ENCODE data around the gene TSPAN18.

TSPAN18 gene

GRCh38 chr11:44711113-44711786 is 15.5 kb upstream of the TSPAN18 start:
- no peak overlapping the region for H3K27ac ChIP-seq (ENCODE audit: low read depth, low read length)
- no peak overlapping the region for H3K9ac ChIP-seq (ENCODE audit: low read depth, low read length)
- H3K4me3 ChIP-seq (ENCODE audit: low read length), result no peak overlapping the region
- H3K9me3 ChIP-seq (ENCODE audit: insufficient read depth, low read depth, low read length), result no peaks in the 10 kb centered on the region
- 45% methylated on average over 6 of the region's 6 CpGs for WGBS
- no peaks in the 10 kb centered on the region for H3K36me3 ChIP-seq (ENCODE audit: insufficient read depth, low read length)
- H3K27me3 ChIP-seq (ENCODE audit: insufficient read depth, low read length), result no peaks in the 10 kb centered on the region
- peaks cover 21% of the 10 kb centered on the region for H3K4me1 ChIP-seq (ENCODE audit: insufficient read depth, low read length)

- H3K9me3 ChIP-seq (ENCODE audit: insufficient read depth, low read depth, low read length), result no peaks in the 10 kb centered on the region
- 36% methylated on average over 16 of the region's 16 CpGs for WGBS
- no peaks in the 10 kb centered on the region for H3K36me3 ChIP-seq (ENCODE audit: insufficient read depth, low read length)
- no peak overlapping the region for H3K4me3 ChIP-seq (ENCODE audit: low read length)
- no peaks in the 10 kb centered on the region for H3K27me3 ChIP-seq (ENCODE audit: insufficient read depth, low read length)
- no peak overlapping the region for H3K9ac ChIP-seq (ENCODE audit: low read depth, low read length)
- no peak overlapping the region for H3K27ac ChIP-seq (ENCODE audit: low read depth, low read length)
- peaks cover 21% of the 10 kb centered on the region for H3K4me1 ChIP-seq (ENCODE audit: insufficient read depth, low read length)
These were observed 14.8 kb upstream of the TSPAN18 start for GRCh38 chr11:44711787-44712608.

DNA sequence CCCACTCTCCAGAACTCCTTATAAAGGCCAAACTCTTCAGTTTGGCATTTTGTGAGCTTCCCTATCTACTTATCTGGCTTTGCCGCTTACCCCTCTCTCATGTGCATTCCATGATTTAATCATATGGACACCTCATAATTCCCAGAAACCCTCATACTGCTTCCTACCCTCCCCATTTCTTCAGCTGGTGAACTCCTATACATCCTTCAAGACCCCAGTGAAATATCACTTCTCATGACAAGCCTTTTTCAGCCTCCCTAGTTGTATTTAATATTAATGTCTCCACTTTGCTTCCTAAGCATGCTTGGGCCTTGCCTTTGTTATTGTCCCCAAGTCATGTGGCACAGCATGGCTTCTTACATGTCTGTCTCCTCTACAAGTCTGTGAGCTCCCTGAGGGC is 13.7 kb upstream of the TSPAN18 start:
- Histone ChIP-seq H3K4me1 (ENCODE audit: insufficient read depth, low read length) (peaks cover 21% of the 10 kb centered on the region), H3K27me3 (ENCODE audit: insufficient read depth, low read length) (no peaks in the 10 kb centered on the region), H3K9me3 (ENCODE audit: insufficient read depth, low read depth, low read length) (no peaks in the 10 kb centered on the region), H3K36me3 (ENCODE audit: insufficient read depth, low read length) (no peaks in the 10 kb centered on the region), H3K9ac (ENCODE audit: low read depth, low read length) (no peak overlapping the region), H3K4me3 (ENCODE audit: low read length) (no peak overlapping the region), H3K27ac (ENCODE audit: low read depth, low read length) (no peak overlapping the region)
- 91% methylated on average over 1 of the region's 1 CpG for WGBS

- 92% methylated on average over 6 of the region's 6 CpGs for WGBS
These were observed 10.5 kb upstream of the TSPAN18 start for GRCh38 chr11:44716256-44716655.

DNA sequence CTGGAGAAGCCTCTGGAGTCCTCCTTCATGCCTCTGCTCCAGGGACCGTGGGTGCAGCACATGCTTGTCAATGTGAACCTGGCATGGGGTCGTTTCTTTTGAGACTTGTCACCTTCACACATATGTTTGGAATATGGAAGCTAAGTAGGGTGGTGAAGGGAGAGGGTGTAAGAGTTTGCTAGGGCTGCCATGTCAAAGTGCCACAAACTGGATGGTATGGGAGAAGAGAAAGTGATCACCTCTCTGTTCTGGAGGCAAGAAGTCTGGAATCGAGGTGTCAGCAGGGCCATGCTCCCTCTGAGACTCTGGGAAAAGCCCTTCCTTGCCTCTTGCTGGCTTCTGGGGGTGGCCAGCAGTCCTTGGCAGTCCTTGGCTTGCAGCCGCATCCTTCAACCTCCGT is 8.7 kb upstream of the TSPAN18 start:
- Histone ChIP-seq H3K27ac (ENCODE audit: low read depth, low read length) (no peak overlapping the region), H3K27me3 (ENCODE audit: insufficient read depth, low read length) (no peaks in the 10 kb centered on the region; the same call in 1 of the 2 replicates), H3K4me1 (ENCODE audit: insufficient read depth, low read length) (no peaks in the 10 kb centered on the region; the same call in 1 of the 2 replicates), H3K9ac (ENCODE audit: low read depth, low read length) (no peak overlapping the region), H3K36me3 (ENCODE audit: insufficient read depth, low read length) (no peaks in the 10 kb centered on the region), H3K4me3 (ENCODE audit: low read length) (no peak overlapping the region), H3K9me3 (ENCODE audit: insufficient read depth, low read depth, low read length) (no peaks in the 10 kb centered on the region)
- WGBS, result 93% methylated on average over 5 of the region's 5 CpGs

More at GRCh38 chr11:44716256-44716655, 10.5 kb upstream of the TSPAN18 start:
- Histone ChIP-seq H3K27ac (ENCODE audit: low read depth, low read length) (no peak overlapping the region), H3K4me1 (ENCODE audit: insufficient read depth, low read length) (peaks cover 17% of the 10 kb centered on the region), H3K9ac (ENCODE audit: low read depth, low read length) (no peak overlapping the region), H3K36me3 (ENCODE audit: insufficient read depth, low read length) (no peaks in the 10 kb centered on the region), H3K4me3 (ENCODE audit: low read length) (no peak overlapping the region), H3K9me3 (ENCODE audit: insufficient read depth, low read depth, low read length) (no peaks in the 10 kb centered on the region), H3K27me3 (ENCODE audit: insufficient read depth, low read length) (no peaks in the 10 kb centered on the region; the same call in 1 of the 2 replicates)

- Histone ChIP-seq H3K4me3 (ENCODE audit: low read length) (no peak overlapping the region), H3K36me3 (ENCODE audit: insufficient read depth, low read length) (no peaks in the 10 kb centered on the region), H3K9me3 (ENCODE audit: insufficient read depth, low read depth, low read length) (no peaks in the 10 kb centered on the region), H3K27ac (ENCODE audit: low read depth, low read length) (no peak overlapping the region), H3K9ac (ENCODE audit: low read depth, low read length) (no peak overlapping the region), H3K27me3 (ENCODE audit: insufficient read depth, low read length) (peaks cover 5% of the 10 kb centered on the region; the same call in 1 of the 2 replicates), H3K4me1 (ENCODE audit: insufficient read depth, low read length) (no peaks in the 10 kb centered on the region; the same call in 1 of the 2 replicates)
- WGBS, result 93% methylated on average over 3 of the region's 4 CpGs
These were observed 8.0 kb upstream of the TSPAN18 start for GRCh38 chr11:44718612-44719390.

DNA sequence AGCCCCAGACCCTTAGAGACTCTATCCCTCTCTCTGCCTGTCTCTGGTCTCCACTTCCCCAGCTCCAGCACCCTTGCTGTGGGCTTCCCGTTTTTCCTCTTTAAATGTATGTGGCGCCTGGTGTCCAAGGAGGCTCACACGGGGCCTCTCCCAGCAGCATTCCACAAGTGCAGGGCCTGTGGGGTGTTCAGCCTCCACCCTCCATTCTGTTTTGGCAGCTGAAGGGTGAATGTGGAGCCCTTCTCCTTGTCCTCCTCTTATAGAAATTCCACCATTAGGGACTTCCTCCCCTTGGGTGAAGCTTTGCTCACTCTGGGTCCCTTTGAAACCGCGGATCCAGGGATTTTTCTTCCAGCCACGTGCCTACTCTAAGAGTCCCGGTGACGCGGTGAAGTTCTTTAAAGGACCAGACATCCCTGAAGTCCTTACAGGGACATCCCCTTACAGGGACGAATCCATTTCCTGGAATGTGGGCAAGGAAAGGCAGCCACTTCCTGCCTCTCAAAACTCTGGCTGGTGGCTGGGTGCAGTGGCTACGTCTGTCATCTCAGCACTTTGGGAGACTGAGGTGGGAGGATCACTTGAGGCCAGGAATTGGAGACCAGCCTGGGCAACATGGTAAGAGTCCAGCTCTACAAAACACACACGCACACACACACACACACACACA is 1.6 kb upstream of the TSPAN18 start:
- Histone ChIP-seq H3K36me3 (ENCODE audit: insufficient read depth, low read length) (no peaks in the 10 kb centered on the region), H3K4me3 (ENCODE audit: low read length) (no peak overlapping the region), H3K27me3 (ENCODE audit: insufficient read depth, low read length) (peaks cover 41% of the 10 kb centered on the region), H3K9ac (ENCODE audit: low read depth, low read length) (no peak overlapping the region), H3K27ac (ENCODE audit: low read depth, low read length) (no peak overlapping the region), H3K4me1 (ENCODE audit: insufficient read depth, low read length) (peaks cover 40% of the 10 kb centered on the region), H3K9me3 (ENCODE audit: insufficient read depth, low read depth, low read length) (no peaks in the 10 kb centered on the region)
- WGBS, result 59% methylated on average over 12 of the region's 12 CpGs

DNA sequence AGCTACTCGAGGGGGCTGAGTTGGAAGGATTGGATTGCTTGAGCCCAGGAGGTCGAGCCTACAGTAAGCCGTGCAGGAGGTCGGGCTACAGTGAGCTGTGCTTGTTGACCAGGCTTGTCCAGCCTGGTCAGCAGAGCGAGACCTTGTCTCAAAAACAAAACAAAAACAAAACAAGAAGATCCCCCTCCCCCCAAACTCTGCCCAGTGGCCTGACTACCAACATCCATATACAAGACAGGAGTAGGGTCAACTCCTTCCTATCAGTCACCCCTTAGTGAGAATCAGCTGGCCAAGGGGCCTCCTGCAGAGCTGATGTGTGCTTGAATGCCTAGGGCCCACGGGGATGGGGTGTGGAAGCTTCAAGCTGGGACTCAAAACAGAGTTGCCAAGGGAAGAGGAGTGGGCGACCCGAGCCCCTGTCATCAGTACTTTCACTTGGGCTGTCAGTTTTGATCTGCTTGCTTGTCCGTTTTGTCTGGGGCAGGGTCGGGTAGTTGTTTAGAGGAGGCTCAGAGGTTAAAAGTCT is 942 bp upstream of the TSPAN18 start:
- Histone ChIP-seq H3K9ac (ENCODE audit: low read depth, low read length) (no peak overlapping the region), H3K4me3 (ENCODE audit: low read length) (peak overlapping the region; percentile 75), H3K36me3 (ENCODE audit: insufficient read depth, low read length) (no peaks in the 10 kb centered on the region), H3K4me1 (ENCODE audit: insufficient read depth, low read length) (peaks cover 42% of the 10 kb centered on the region), H3K9me3 (ENCODE audit: insufficient read depth, low read depth, low read length) (no peaks in the 10 kb centered on the region), H3K27me3 (ENCODE audit: insufficient read depth, low read length) (peaks cover 47% of the 10 kb centered on the region), H3K27ac (ENCODE audit: low read depth, low read length) (peak overlapping the region; percentile 89; the same call in 1 of the 2 replicates)
- 23% methylated on average over 10 of the region's 10 CpGs for WGBS

- H3K27me3 ChIP-seq (ENCODE audit: insufficient read depth, low read length), result peaks cover 59% of the 10 kb centered on the region
- H3K9ac ChIP-seq (ENCODE audit: low read depth, low read length), result peak overlapping the region; percentile 35; the same call in 1 of the 2 replicates
- peaks cover 47% of the 10 kb centered on the region for H3K4me1 ChIP-seq (ENCODE audit: insufficient read depth, low read length)
- no peaks in the 10 kb centered on the region for H3K9me3 ChIP-seq (ENCODE audit: insufficient read depth, low read depth, low read length)
- peak overlapping the region; percentile 72 for H3K4me3 ChIP-seq (ENCODE audit: low read length)
- under 1% methylated on average over 45 of the region's 45 CpGs for WGBS
- H3K36me3 ChIP-seq (ENCODE audit: insufficient read depth, low read length), result no peaks in the 10 kb centered on the region
- H3K27ac ChIP-seq (ENCODE audit: low read depth, low read length), result peak overlapping the region; percentile 51; the same call in 1 of the 2 replicates
These were observed 281 bp downstream of the TSPAN18 start for GRCh38 chr11:44727114-44727372.

- Histone ChIP-seq H3K36me3 (ENCODE audit: insufficient read depth, low read length) (no peaks in the 10 kb centered on the region), H3K9ac (ENCODE audit: low read depth, low read length) (peak overlapping the region; percentile 35; the same call in 1 of the 2 replicates), H3K4me1 (ENCODE audit: insufficient read depth, low read length) (peaks cover 51% of the 10 kb centered on the region), H3K27me3 (ENCODE audit: insufficient read depth, low read length) (peaks cover 65% of the 10 kb centered on the region), H3K27ac (ENCODE audit: low read depth, low read length) (peak overlapping the region; percentile 51; the same call in 1 of the 2 replicates), H3K4me3 (ENCODE audit: low read length) (peak overlapping the region; percentile 72), H3K9me3 (ENCODE audit: insufficient read depth, low read depth, low read length) (no peaks in the 10 kb centered on the region)
- WGBS, result 1% methylated on average over 70 of the region's 70 CpGs
These were observed 868 bp downstream of the TSPAN18 start for GRCh38 chr11:44727373-44728287.
